DMS79 (cell line): Measurements from ENCODE around the gene TMEM244.
"Not testable (repeated sequence)": the region's sequence is repeated elsewhere in the genome, so short reads cannot be mapped to it uniquely, and the experiment has no call there.

Experiments
- DNase-seq: peaks from one replicate; lab custom pipeline; 2025; lab: John Stamatoyannopoulos, UW

Gene TMEM244

GRCh38 chr6:129860908-129861665 lies at the start of gene TMEM244:
TSS of gene TMEM244 (minus strand) at chr6:129861315. CDS start at chr6:129861188, 127 bp downstream.
- no peak for DNase-seq

GRCh38 chr6:129908858-129909257 lies 47.7 kb upstream of the TMEM244 start:
- DNase-seq: no peak

GRCh38 chr6:129908356-129908755 lies 47.2 kb upstream of the TMEM244 start:
- DNase-seq: no peak

- DNase-seq: no peak
Observed at GRCh38 chr6:129906515-129907077, 45.5 kb upstream of the TMEM244 start.

- DNase-seq: no peak
Observed at GRCh38 chr6:129903082-129903481, 42.0 kb upstream of the TMEM244 start.

- DNase-seq: no peak
Observed at GRCh38 chr6:129902681-129903080, 41.6 kb upstream of the TMEM244 start.

- no peak for DNase-seq
Observed at GRCh38 chr6:129901910-129902309, 40.8 kb upstream of the TMEM244 start.

GRCh38 chr6:129895692-129896091 lies 34.6 kb upstream of the TMEM244 start:
- DNase-seq: no peak

GRCh38 chr6:129894921-129895320 lies 33.8 kb upstream of the TMEM244 start:
- no peak for DNase-seq

GRCh38 chr6:129893640-129894039 lies 32.5 kb upstream of the TMEM244 start:
- DNase-seq: no peak

- no peak for DNase-seq
Observed at GRCh38 chr6:129890701-129891100, 29.6 kb upstream of the TMEM244 start.

- DNase-seq: no peak
Observed at GRCh38 chr6:129890164-129890563, 29.0 kb upstream of the TMEM244 start.

- no peak for DNase-seq
Observed at GRCh38 chr6:129889580-129889979, 28.5 kb upstream of the TMEM244 start.

GRCh38 chr6:129886401-129887155 lies 25.5 kb upstream of the TMEM244 start:
- no peak for DNase-seq

GRCh38 chr6:129884211-129884610 lies 23.1 kb upstream of the TMEM244 start:
- no peak for DNase-seq

- no peak for DNase-seq
Observed at GRCh38 chr6:129882510-129883023, 21.5 kb upstream of the TMEM244 start.

- not testable (repeated sequence) for DNase-seq
Observed at GRCh38 chr6:129877894-129878293, 16.8 kb upstream of the TMEM244 start.

GRCh38 chr6:129875610-129876520 lies 14.8 kb upstream of the TMEM244 start:
- DNase-seq: no peak

GRCh38 chr6:129874837-129875236 lies 13.7 kb upstream of the TMEM244 start:
- DNase-seq: no peak

GRCh38 chr6:129872586-129872985 lies 11.5 kb upstream of the TMEM244 start:
- no peak for DNase-seq

GRCh38 chr6:129871221-129871620 lies 10.1 kb upstream of the TMEM244 start:
- no peak for DNase-seq

- DNase-seq: no peak
Observed at GRCh38 chr6:129867403-129867802, 6.3 kb upstream of the TMEM244 start.
